GM19239 (cell line): Measurements from ENCODE around the gene ZNF473.
"Not testable (repeated sequence)": the region's sequence is repeated elsewhere in the genome, so short reads cannot be mapped to it uniquely, and the experiment has no call there.

ENCODE experiments used
- DNase-seq: peaks from one replicate; pipeline ENCODE4 v3.0.0; 2011; ENCODE audit warnings: low spot score; ENCODE audit not compliant: insufficient read length
- FAIRE-seq: peaks from 2 replicates; lab custom pipeline; 2011; peaks lifted over from hg19 to GRCh38; lab: Jason Lieb, UNC

The ZNF473 gene

GRCh38 chr19:50090706-50091105 is 64.9 kb downstream of the ZNF473 start:
- not testable (repeated sequence) for FAIRE-seq, DNase-seq

- FAIRE-seq, DNase-seq: not testable (repeated sequence)
These were observed 66.0 kb downstream of the ZNF473 start for GRCh38 chr19:50091786-50092185.

GRCh38 chr19:50092597-50092996 is 66.8 kb downstream of the ZNF473 start:
- not testable (repeated sequence) for FAIRE-seq, DNase-seq

GRCh38 chr19:50097884-50098283 is 72.1 kb downstream of the ZNF473 start:
- FAIRE-seq, DNase-seq: not testable (repeated sequence)

DNA sequence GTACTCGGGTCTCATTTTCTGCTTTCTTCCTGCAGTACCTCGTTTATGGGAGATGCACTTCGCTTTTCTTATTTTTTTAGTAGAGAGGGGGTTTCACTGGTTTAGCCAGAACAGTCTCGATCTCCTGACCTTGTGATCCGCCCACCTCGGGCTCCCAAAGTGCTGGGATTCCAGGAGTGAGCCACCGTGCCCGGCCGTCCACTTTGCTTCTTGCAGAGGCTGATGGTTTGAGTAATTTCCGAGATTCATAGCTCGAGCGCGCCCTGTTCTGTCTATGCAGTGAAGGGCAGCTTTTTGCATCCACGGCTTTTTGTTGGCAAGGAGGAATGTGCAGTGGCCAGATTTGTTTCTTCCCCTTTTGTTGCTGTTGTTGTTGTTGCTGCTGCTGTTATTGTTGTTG is 73.1 kb downstream of the ZNF473 start:
- FAIRE-seq, DNase-seq: not testable (repeated sequence)

GRCh38 chr19:50099696-50100095 is 73.9 kb downstream of the ZNF473 start:
- FAIRE-seq, DNase-seq: not testable (repeated sequence)

DNA sequence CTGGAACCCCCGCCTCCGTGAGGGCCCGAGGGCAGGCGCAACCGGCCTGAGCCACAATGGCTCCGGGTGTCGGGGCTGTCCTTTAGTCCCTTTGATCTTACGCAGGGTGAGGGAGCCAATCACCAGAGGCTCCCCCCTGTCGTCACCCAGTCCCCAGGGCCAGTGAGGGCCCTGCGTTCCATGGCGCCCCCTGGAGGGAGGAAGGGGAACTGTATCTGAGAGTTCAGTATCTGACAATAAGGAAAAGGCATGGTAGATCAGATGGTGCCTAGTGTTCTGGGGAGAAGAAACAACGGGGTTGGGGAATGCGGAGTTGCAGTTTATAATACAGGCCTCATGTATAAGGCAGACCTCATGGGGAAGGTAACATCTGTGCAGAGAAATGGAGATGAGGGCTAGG is 75.1 kb downstream of the ZNF473 start:
- not testable (repeated sequence) for FAIRE-seq

More for the DNA sequence above, 75.1 kb downstream of the ZNF473 start:
- DNase-seq = not testable (repeated sequence)
